HCT116 (cell line): Measurements from ENCODE around the gene COA8. TPM values are rescaled to one million over a fixed set of nuclear protein-coding genes. Genes with fewer than 3 reads are reported as not detected.

Source experiments
- ATAC-seq: fragments of 200-7000 bp; cut with Tn5 transposase; 2 replicates; pipeline ENCODE4 v1.9.1; 2020; ENCODE audit warnings: mild to moderate bottlenecking, moderate library complexity
- BruUV-seq: library from RNA; stranded (reverse); fragments of 400-500 nt; replicated peaks from 2 replicates; lab custom pipeline; 2021; lab: Mats Ljungman, UMichigan
- CTCF ChIA-PET: fragments of 300-600 bp; sonication (Branson Sonifier 250); formaldehyde crosslinking; loops from one replicate; lab custom pipeline; 2021; ENCODE audit warnings: antibody characterized with exemption; lab: Charles Lee
- POLR2A ChIA-PET: fragments of 300-600, 350-600 bp; sonication (Branson Sonifier 250); formaldehyde crosslinking; loops from one replicate; lab custom pipeline; 2021; ENCODE audit warnings: antibody characterized with exemption; lab: Charles Lee
- RAD21 ChIA-PET, 2 experiments: fragments of 300-600 bp; sonication (Branson Sonifier 250); formaldehyde crosslinking; loops; one replicate each; lab custom pipeline; 2023; ENCODE audit warnings: low total read pairs in 2 of 2; ENCODE audit not compliant: uncharacterized antibody in 2 of 2, unreplicated experiment in 2 of 2, low non-redundant PET in 1 of 2; lab: Charles Lee
- DNase-seq: peaks from one replicate; pipeline ENCODE4 v3.0.0-alpha.2; 2010; ENCODE audit warnings: low read depth, low spot score
- H2AFZ ChIP-seq: fragments of 200-600 bp; shearing (Covaris generic), sonication (generic); 2 replicates; pipeline ENCODE4 v1.6.1; 2017; ENCODE audit warnings: low read depth, mixed run types, mixed read lengths, antibody characterized with exemption, low read length; ENCODE audit not compliant: poor library complexity, severe bottlenecking
- H3K27ac ChIP-seq: 2 replicates; pipeline ENCODE4 v1.5.1; 2012; ENCODE audit warnings: low read depth, low read length
- H3K27me3 ChIP-seq: fragments of 200-600 bp; sonication (generic); 2 replicates; pipeline ENCODE4 v1.6.1; 2016; ENCODE audit warnings: mixed run types, low read length, mixed read lengths; ENCODE audit not compliant: insufficient read depth
- H3K36me3 ChIP-seq, 2 experiments: fragments of 200-500 bp in 1 of 2; fragments of 200-600 bp in 1 of 2; sonication (Bioruptor generic) in 1 of 2; sonication (generic) in 1 of 2; 2 replicates each; pipeline versions ENCODE4 v1.5.1 to v1.6.1; 2014 to 2016; ENCODE audit warnings: low read length in 2 of 2, inconsistent platforms in 1 of 2, mixed read lengths in 1 of 2, mixed run types in 1 of 2; ENCODE audit not compliant: insufficient read depth in 2 of 2, control insufficient read depth in 1 of 2
- H3K4me1 ChIP-seq, 2 experiments: fragments of 200-600 bp in 1 of 2; sonication (generic) in 1 of 2; 2 replicates each; pipeline versions ENCODE4 v1.5.1 to v1.6.1; 2012 to 2017; ENCODE audit warnings: low read length in 2 of 2, inconsistent platforms in 1 of 2, mild to moderate bottlenecking in 1 of 2, mixed read lengths in 1 of 2, mixed run types in 1 of 2, moderate library complexity in 1 of 2; ENCODE audit not compliant: insufficient read depth in 2 of 2, control insufficient read depth in 1 of 2
- H3K4me2 ChIP-seq: fragments of 200-600 bp; sonication (generic); 2 replicates; pipeline ENCODE4 v1.6.1; 2017; ENCODE audit warnings: mixed run types, low read length, mixed read lengths
- H3K4me3 ChIP-seq, 2 experiments: fragments of 200-600 bp in 1 of 2; sonication (generic) in 1 of 2; replicated peaks in 1 of 2; 2 replicates each; pipeline ENCODE4 v1.5.1; 2011 to 2016; ENCODE audit warnings: low read length in 2 of 2, control low read depth in 1 of 2, low read depth in 1 of 2, mild to moderate bottlenecking in 1 of 2, mixed read lengths in 1 of 2, mixed run types in 1 of 2
- H3K79me2 ChIP-seq: fragments of 200-600 bp; sonication (generic); 2 replicates; pipeline ENCODE4 v1.6.1; 2017; ENCODE audit warnings: mild to moderate bottlenecking, mixed run types, low read length, moderate library complexity, mixed read lengths; ENCODE audit not compliant: insufficient read depth
- H3K9ac ChIP-seq: fragments of 200-600 bp; sonication (generic); 2 replicates; pipeline ENCODE4 v1.6.1; 2016; ENCODE audit warnings: low read length, mixed read lengths
- H3K9me2 ChIP-seq: fragments of 200-600 bp; sonication (generic), shearing (Covaris generic); 2 replicates; pipeline ENCODE4 v1.6.1; 2017; ENCODE audit warnings: mixed run types, mild to moderate bottlenecking, moderate library complexity; ENCODE audit not compliant: insufficient read depth
- H3K9me3 ChIP-seq, 2 experiments: fragments of 200-500 bp in 1 of 2; fragments of 200-600 bp in 1 of 2; sonication (Bioruptor generic) in 1 of 2; sonication (generic) in 1 of 2; 2 replicates each; pipeline ENCODE4 v1.6.1; 2014 to 2017; ENCODE audit warnings: low read length in 2 of 2, mixed read lengths in 2 of 2, inconsistent platforms in 1 of 2, low read depth in 1 of 2, mild to moderate bottlenecking in 1 of 2, mixed run types in 1 of 2, moderate library complexity in 1 of 2; ENCODE audit not compliant: control insufficient read depth in 1 of 2, insufficient read depth in 1 of 2
- H4K20me1 ChIP-seq: fragments of 200-600 bp; sonication (generic), shearing (Covaris generic); 2 replicates; pipeline ENCODE4 v1.6.1; 2017; ENCODE audit warnings: mixed run types, mild to moderate bottlenecking, moderate library complexity; ENCODE audit not compliant: insufficient read depth
- ATF3 ChIP-seq: IDR thresholded peaks from 2 replicates; pipeline ENCODE4 v1.6.1; 2012
- CBX3 ChIP-seq: IDR thresholded peaks from 2 replicates; pipeline ENCODE4 v1.6.1; 2012; ENCODE audit warnings: low read depth
- CEBPB ChIP-seq: IDR thresholded peaks from 2 replicates; pipeline ENCODE4 v1.6.1; 2012; ENCODE audit warnings: low read depth
- EGR1 ChIP-seq: IDR thresholded peaks from 2 replicates; pipeline ENCODE4 v1.6.1; 2012; ENCODE audit warnings: low read depth
- EZH2 ChIP-seq: fragments of 200-600 bp; sonication (generic); IDR thresholded peaks from 2 replicates; pipeline ENCODE4 v1.6.1; 2017; ENCODE audit warnings: antibody characterized with exemption, mixed run types
- JUND ChIP-seq: IDR thresholded peaks from 2 replicates; pipeline ENCODE4 v1.6.1; 2012
- SP1 ChIP-seq: IDR thresholded peaks from 2 replicates; pipeline ENCODE4 v1.6.1; 2012; ENCODE audit warnings: low read depth
- YY1 ChIP-seq: IDR thresholded peaks from 2 replicates; pipeline ENCODE4 v1.6.1; 2011; ENCODE audit warnings: low read length, low read depth, moderate library complexity, mild to moderate bottlenecking; ENCODE audit not compliant: insufficient replicate concordance; ENCODE audit errors: extremely low read depth
- ZFX ChIP-seq: fragments of 450-650 bp; IDR thresholded peaks from 2 replicates; pipeline ENCODE4 v1.6.1; 2017
- intact Hi-C: fragments of 100-400 bp; cut with micrococcal nuclease; formaldehyde crosslinking; loops from 2 replicates; pipeline ENCODE4 v1.10.0; 2022
- total RNA-seq: library from RNA; stranded (reverse); gene quantifications from one replicate; pipeline ENCODE4 v1.2.1, GENCODE V29; 2021; ENCODE audit not compliant: unreplicated experiment
- TF ChIP-seq, protein P1 (sequence below): IDR thresholded peaks from 2 replicates; pipeline ENCODE4 v1.6.1; 2012; ENCODE audit warnings: low read depth

COA8 gene
- total RNA-seq, 1 experiment from 2014 or later, result 29.4 TPM

- ChIA-PET CTCF (interaction anchor here (1.2 kb wide), 1 partner anchor 24 kb away, joined by 5 read pairs; no protein-coding TSS in a partner anchor), POLR2A (interaction anchor here (2.6 kb wide), 1 partner anchor 23 kb away, joined by 12 read pairs; no protein-coding TSS in a partner anchor), RAD21 (no interaction called here)
- intact Hi-C loops, result no loop called here
- no peak overlapping the region for H3K4me3 ChIP-seq
- no peaks in the 10 kb centered on the region for H3K9me2 ChIP-seq
- no TSS peak for BruUV-seq
- H2AFZ ChIP-seq, result no peak overlapping the region
- ATAC-seq (no peak), DNase-seq (no peak)
- no peak overlapping the region for H3K9ac ChIP-seq
- no peaks in the 10 kb centered on the region for H4K20me1 ChIP-seq
- H3K27ac ChIP-seq, result no peak overlapping the region
- peaks cover 31 to 40% of the 10 kb centered on the region in 2 experiments for H3K4me1 ChIP-seq
- no peaks in the 10 kb centered on the region for H3K9me3 ChIP-seq
- no peaks in the 10 kb centered on the region for H3K36me3 ChIP-seq
- no peak for TF ChIP-seq EGR1
- no peak for TF ChIP-seq SP1
- TF ChIP-seq JUND, result no peak
- TF ChIP-seq EZH2, result no peak
- no peak for TF ChIP-seq CEBPB
- TF ChIP-seq, protein P1, sequence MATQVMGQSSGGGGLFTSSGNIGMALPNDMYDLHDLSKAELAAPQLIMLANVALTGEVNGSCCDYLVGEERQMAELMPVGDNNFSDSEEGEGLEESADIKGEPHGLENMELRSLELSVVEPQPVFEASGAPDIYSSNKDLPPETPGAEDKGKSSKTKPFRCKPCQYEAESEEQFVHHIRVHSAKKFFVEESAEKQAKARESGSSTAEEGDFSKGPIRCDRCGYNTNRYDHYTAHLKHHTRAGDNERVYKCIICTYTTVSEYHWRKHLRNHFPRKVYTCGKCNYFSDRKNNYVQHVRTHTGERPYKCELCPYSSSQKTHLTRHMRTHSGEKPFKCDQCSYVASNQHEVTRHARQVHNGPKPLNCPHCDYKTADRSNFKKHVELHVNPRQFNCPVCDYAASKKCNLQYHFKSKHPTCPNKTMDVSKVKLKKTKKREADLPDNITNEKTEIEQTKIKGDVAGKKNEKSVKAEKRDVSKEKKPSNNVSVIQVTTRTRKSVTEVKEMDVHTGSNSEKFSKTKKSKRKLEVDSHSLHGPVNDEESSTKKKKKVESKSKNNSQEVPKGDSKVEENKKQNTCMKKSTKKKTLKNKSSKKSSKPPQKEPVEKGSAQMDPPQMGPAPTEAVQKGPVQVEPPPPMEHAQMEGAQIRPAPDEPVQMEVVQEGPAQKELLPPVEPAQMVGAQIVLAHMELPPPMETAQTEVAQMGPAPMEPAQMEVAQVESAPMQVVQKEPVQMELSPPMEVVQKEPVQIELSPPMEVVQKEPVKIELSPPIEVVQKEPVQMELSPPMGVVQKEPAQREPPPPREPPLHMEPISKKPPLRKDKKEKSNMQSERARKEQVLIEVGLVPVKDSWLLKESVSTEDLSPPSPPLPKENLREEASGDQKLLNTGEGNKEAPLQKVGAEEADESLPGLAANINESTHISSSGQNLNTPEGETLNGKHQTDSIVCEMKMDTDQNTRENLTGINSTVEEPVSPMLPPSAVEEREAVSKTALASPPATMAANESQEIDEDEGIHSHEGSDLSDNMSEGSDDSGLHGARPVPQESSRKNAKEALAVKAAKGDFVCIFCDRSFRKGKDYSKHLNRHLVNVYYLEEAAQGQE, result no peak
- TF ChIP-seq CBX3, result no peak
- TF ChIP-seq ATF3, result no peak
- no peak for TF ChIP-seq ZFX
- no peak for TF ChIP-seq YY1
- H3K79me2 ChIP-seq, result no peaks in the 10 kb centered on the region
- H3K27me3 ChIP-seq, result no peaks in the 10 kb centered on the region
- no peak overlapping the region for H3K4me2 ChIP-seq
Measured at GRCh38 chr14:103544388-103545218, 18.2 kb upstream of the COA8 start.
